Measurements from ENCODE around the gene CCDC137. TPM values are rescaled to one million over a fixed set of nuclear protein-coding genes. Genes with fewer than 3 reads are reported as not detected.
A peak's percentile ranks its signal among the peaks of the same experiment; 100 is the strongest.
"Not testable (repeated sequence)": the region's sequence is repeated elsewhere in the genome, so short reads cannot be mapped to it uniquely, and the experiment has no call there.

The CCDC137 gene
- 5.7 and 6.9 TPM in 2 replicates for total RNA-seq

DNA sequence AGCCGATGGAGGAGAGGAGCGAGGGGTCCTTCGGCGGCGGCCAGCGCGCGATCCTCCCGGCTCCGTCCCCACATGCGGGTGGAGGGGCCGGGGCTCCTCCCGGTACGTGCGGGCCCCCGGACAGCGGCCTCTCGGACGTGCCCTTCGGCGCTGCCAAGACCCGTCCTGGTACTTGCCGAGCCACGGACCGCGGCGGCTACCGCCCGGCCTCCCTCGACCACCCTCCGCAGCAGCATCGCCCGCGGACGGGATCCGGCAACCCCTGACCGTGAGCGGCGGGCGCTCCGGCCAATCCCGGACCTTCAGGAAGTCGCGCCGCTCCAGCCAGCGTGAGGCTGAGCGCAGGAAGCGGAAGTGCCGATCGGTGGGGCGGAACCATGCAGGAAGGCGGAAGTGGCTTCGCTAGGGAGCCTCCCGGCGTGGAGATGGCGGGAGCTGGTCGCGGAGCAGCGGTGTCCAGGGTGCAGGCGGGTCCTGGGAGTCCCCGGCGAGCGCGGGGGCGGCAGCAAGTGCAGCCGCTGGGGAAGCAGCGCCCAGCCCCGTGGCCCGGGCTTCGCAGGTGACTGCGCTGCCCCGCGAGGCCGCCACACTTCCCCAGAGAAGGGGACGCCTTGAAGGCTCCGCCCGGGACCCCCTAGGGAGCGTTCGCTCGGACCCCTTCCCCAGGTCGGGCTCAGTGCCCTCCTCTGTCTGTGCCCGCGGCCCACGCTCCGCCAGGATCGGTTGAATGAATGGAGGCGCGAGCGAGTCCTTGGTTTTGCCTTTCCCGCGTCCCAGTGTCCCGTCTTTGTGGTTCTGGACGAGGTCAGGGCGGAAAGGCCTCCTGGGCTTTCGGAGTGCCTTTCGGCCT lies at the start of gene CCDC137, which contains the start of gene OXLD1:
CCDC137 (plus strand) TSS at position 396 of the 850 bp plus-strand sequence; CDS start at position 426, 30 bp downstream.
OXLD1 (minus strand) TSS at position 264 of the 850 bp plus-strand sequence; CDS start at position 236, 28 bp downstream.
- DNase-seq (ENCODE audit: low read depth in 2 of 2) = peak; percentile 98

DNA sequence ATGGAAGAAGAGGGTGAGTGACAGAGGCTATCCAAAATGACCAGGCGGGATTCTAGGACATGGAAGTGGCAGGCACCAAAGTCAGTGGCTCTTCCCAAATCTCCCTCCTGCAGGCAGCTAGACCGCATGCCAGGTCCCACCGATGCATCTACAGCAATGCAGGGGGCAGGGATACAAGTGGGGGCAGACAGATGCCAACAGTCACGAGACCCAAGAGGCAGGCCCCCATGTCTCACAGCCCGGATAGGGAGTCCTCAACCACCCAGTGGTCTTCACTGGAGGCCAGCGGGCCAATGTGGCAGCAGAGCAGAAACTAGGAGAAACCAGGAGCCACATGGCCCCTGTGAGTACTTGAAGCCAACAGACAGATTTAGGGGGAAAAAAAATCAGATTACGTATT lies 49.7 kb upstream of the CCDC137 start:
- no peak for DNase-seq (ENCODE audit: low read depth in 2 of 2)

DNA sequence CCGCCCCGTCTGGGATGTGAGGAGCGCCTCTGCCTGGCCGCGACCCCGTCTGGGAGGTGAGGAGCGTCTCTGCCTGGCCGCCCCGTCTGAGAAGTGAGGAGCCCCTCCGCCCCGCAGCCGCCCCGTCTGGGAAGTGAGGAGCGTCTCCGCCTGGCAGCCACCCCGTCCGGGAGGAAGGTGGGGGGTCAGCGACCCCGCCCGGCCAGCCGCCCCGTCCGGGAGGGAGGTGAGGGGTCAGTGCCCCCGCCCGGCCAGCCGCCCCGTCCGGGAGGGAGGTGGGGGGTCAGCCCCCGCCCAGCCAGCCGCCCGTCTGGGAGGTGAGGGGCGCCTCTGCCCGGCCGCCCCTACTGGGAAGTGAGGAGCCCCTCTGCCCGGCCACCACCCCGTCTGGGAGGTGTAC lies 48.2 kb upstream of the CCDC137 start:
- DNase-seq (ENCODE audit: low read depth in 2 of 2) = not testable (repeated sequence)

GRCh38 chr17:81621494-81622130 lies 44.9 kb upstream of the CCDC137 start:
- DNase-seq (ENCODE audit: low read depth in 2 of 2) = peak in 1 of 2 donors; percentile 60

- no peak for DNase-seq (ENCODE audit: low read depth in 2 of 2)
These were observed 36.3 kb upstream of the CCDC137 start for GRCh38 chr17:81630274-81630673.

DNA sequence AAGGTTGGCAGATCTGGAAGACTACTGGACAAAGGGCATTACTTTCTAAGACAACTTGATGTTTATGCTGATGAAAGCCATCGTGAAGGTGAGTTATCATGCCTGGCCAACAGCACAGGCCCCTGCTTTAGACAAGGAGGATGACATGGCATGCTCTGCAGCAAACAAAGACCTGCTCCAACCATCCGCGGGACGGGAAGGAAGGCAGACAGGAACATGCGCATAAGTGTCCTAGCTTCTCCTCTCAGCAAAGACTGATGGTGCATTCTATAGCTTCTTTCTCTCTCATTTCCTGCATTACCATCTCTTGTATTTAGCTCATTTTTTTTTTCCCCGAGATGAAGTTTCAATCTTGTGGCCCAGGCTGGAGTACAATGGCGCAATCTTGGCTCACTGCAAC lies 35.1 kb upstream of the CCDC137 start:
- no peak for DNase-seq (ENCODE audit: low read depth in 2 of 2)

GRCh38 chr17:81635431-81635830 lies 31.1 kb upstream of the CCDC137 start:
- no peak for DNase-seq (ENCODE audit: low read depth in 2 of 2)

GRCh38 chr17:81635973-81636504 lies 30.5 kb upstream of the CCDC137 start:
- DNase-seq (ENCODE audit: low read depth in 2 of 2) = no peak

DNA sequence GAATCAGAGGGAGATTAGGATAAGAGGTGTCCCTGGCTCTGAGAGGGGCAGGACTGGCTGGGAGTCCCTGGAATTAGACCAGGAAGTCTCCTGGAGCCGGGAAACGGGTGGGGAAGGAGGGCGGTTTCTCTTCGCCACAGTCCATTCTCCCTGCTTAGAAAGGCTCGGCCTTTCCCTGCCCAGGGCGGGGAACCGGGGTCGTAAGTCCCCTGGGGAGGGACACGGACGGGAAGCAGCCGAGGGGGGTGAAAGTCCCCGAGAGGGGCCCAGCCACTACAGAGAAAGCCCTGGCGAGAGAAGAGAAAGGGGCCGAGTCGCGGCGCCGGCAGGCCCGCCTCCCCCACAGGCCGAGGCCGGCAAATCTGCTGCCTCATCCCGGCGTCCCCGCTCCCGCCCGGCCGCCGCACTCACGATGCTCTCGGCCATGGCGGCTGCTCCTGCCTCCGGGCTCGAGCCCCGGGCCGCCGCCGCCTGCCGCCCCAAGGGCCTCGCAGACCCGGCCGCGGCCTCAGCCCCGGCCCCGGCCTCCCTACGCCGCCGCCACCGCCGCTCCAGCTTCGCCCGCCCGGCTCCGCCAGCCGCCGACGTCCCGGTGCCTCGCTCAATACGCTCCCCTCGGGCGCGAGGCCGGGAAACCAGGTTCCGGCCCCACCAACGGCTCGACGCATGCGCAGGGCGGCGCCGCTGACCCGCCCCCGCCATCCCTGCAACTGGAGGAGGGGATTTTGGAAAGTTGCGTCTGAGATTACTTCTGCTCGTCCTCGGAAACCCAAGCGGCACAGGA lies 29.8 kb upstream of the CCDC137 start, which contains the start of the genes NPLOC4 and TSPAN10:
NPLOC4 (minus strand) TSS at position 608 of the 784 bp plus-strand sequence; CDS start at position 426, 182 bp downstream.
TSPAN10 (plus strand) TSS at position 692 of the 784 bp plus-strand sequence. CDS start 5,217 bp downstream, outside the sequence.
- peak; percentile 84 to 89 for DNase-seq (ENCODE audit: low read depth in 2 of 2)

DNA sequence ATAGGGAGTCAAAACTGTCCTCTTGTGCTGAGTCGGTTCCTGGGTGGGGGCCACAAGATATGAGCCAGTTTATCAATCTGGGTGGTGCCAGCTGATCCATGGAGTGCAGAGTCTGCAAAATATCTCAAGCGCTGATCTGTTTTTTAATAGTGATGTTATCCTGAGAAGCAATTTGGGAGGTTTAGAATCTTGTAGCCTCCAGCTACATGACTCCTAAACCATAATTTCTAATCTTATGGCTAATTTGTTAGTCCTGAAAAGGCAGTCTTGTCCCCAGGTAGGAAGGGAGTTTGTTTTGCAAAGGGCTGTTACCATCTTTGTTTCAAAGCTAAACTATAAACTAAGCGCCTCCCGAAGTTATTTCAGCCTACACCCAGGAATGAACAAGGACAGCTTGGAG lies 27.9 kb upstream of the CCDC137 start:
- DNase-seq (ENCODE audit: low read depth in 2 of 2) = no peak

DNA sequence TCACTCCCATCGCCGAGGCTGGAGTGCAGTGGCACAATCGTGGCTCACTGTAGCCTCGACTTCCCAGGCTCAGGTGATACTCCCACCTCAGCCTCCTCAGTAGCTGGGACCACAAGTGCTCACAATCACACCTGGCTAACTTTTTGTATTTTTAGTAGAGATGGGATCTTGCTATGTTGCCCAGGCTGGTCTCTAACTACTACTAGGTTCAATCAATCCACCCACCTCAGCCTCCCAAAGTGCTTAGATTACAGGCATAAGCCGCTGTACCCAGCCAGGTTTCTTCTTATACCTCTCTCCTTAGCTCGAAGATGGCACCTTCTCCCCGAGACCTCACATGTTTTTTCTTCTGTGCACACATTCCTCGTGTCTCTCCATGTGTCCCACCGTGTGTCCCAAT lies 26.5 kb upstream of the CCDC137 start:
- no peak for DNase-seq (ENCODE audit: low read depth in 2 of 2)

- no peak for DNase-seq (ENCODE audit: low read depth in 2 of 2)
These were observed 24.6 kb upstream of the CCDC137 start for GRCh38 chr17:81641825-81642489.

DNA sequence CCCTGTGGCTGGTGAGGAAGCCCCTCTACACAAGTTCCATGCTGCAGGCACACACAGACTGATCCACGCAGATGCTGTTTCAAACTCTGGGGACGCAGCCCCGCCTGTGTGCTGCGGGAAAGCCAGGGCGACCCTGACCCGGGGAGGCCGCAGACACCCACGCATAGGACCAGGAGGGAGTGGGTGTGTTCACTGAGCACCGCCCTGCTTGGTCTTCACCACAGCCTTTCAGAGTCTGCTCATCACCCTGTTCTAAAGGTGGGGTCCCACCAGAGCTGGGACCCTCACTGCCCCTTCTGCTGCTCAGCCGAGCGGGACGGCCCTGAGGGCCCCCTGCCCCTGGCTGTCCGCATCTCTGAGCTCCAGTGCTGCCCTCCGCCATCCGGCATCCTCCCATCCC lies 22.0 kb upstream of the CCDC137 start:
- no peak for DNase-seq (ENCODE audit: low read depth in 2 of 2)

GRCh38 chr17:81644976-81645952 lies 21.3 kb upstream of the CCDC137 start:
- no peak for DNase-seq (ENCODE audit: low read depth in 2 of 2)

DNA sequence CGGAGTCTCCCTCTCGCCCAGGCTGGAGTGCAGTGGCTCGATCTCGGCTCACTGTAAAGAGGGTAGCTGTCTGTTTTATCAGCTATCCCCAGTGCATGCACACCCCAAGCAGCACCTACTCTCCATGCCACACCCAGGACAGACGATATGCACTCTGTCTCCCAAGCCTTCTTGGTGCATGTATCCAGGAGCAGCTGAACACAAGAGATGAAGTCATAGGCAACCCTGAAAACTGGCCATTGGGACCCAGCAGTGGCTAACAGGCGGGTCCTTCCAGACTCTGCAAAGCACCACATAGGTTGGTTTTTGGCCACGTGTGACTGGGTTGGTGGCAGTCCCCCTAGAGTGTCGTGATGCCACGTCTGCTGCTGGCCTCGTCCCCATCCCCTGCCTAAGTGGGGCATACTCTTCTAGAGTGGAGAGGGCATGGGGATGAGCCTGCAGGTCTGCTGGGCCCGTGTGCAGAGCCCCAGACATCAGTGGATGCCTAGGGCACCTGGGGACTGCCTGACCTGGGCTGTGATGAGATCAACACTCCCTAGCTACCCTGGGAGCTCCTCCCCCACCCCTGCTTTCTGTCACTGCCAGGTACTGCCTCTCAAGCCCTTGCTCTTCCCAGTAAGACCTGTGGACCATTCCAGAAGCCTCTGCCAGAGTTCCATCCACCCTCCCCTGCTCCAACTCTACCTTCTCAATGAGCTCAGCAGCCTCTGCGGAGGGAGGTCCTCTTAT lies 19.5 kb upstream of the CCDC137 start:
- no peak for DNase-seq (ENCODE audit: low read depth in 2 of 2)

GRCh38 chr17:81647640-81648012 lies 18.9 kb upstream of the CCDC137 start:
- no peak for DNase-seq (ENCODE audit: low read depth in 2 of 2)

DNA sequence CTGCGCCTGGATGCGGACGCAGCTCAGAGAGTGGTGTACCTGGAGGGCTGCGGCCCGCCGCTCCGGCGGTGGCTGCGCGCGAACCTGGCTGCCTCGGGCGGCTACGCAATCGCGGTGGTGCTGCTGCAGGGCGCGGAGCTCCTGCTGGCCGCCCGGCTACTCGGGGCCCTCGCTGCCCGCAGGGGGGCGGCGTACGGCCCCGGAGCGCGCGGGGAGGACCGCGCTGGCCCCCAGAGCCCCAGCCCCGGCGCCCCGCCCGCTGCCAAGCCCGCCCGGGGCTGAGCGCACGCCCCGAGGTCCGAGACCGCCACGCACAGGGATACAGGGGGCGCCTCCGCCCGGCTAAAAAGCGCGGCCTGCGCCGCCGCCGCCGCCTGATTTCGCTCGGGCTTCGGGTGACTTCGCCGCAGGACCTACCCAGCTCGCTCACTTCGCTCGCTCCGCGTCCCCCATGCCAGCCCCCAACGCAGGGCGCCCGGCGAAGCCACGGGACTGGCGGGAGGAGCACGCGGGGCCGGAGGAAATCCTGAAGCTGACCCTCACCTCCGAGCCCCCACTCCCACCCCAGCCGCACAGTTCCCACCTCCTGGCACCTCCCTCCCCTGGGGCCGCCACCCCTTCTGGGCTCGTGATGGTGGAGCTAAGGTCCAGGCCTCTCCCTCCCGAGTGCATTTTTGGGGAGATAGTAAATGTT lies 18.4 kb upstream of the CCDC137 start:
- DNase-seq (ENCODE audit: low read depth in 2 of 2) = no peak

DNA sequence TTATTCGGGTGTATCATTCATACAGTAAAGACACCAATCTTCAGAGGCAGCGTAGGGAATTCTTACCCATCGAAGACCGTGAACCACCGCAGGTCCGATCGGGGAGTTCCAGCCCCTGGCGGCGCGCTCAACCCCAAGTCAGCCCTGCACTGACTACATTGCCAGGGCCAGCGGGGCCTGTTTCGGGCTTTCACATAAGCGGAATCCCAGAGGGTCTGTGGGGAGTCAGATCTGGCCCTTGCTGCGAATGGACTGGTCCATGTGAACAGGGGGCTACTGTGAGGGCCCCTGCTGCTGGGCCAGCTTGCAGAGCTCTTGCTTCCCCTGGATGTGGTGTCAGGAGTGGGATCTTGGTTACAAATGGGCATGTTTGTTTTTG lies 17.8 kb upstream of the CCDC137 start:
- DNase-seq (ENCODE audit: low read depth in 2 of 2) = no peak

All from lung microvascular endothelial cell (primary cell).